IMR-90 (cell line): ENCODE data around the gene DSCAM. TPM values are rescaled to one million over a fixed set of nuclear protein-coding genes. Genes with fewer than 3 reads are reported as not detected.

ENCODE experiments used
- ATAC-seq: fragments of 200-7000 bp; cut with Tn5 transposase; 2 replicates; pipeline ENCODE4 v1.9.1; 2020; ENCODE audit warnings: low read depth, mild to moderate bottlenecking, moderate library complexity
- BruUV-seq: library from RNA; stranded (reverse); fragments of 400-500 nt; replicated peaks from 2 replicates; lab custom pipeline; 2021; lab: Mats Ljungman, UMichigan
- CTCF ChIA-PET: fragments of 300-600 bp; formaldehyde crosslinking; extraction: SDS; loops from one replicate; lab custom pipeline; 2021; ENCODE audit warnings: antibody characterized with exemption; lab: Yijun Ruan, JAX
- POLR2A ChIA-PET: fragments of 300-600 bp; sonication (Branson Sonifier 250); formaldehyde crosslinking; loops from one replicate; lab custom pipeline; 2022; ENCODE audit warnings: antibody characterized with exemption; ENCODE audit not compliant: unreplicated experiment; lab: Charles Lee
- DNase-seq: peaks from one replicate; pipeline ENCODE4 v3.0.0; 2013
- H2AFZ ChIP-seq: replicated peaks from 2 replicates; pipeline ENCODE3; 2013; ENCODE audit warnings: low read length, mild to moderate bottlenecking; ENCODE audit not compliant: poor library complexity
- H2AK5ac ChIP-seq: 2 replicates; pipeline ENCODE4 v1.6.1; 2013; ENCODE audit warnings: low read depth, low read length, inconsistent platforms
- H2AK9ac ChIP-seq: replicated peaks from 2 replicates; pipeline ENCODE3; 2013; ENCODE audit warnings: mild to moderate bottlenecking, low read depth, low read length, moderate library complexity; ENCODE audit not compliant: poor library complexity
- H2BK120ac ChIP-seq: 2 replicates; pipeline ENCODE4 v1.6.1; 2013; ENCODE audit warnings: low read depth, low read length, inconsistent platforms
- H2BK15ac ChIP-seq: 3 replicates; pipeline ENCODE4 v1.6.1; 2013; ENCODE audit warnings: low read depth, low read length, inconsistent platforms
- H2BK20ac ChIP-seq: 2 replicates; pipeline ENCODE4 v1.6.1; 2013; ENCODE audit warnings: low read depth, mild to moderate bottlenecking, inconsistent platforms, low read length, moderate library complexity
- H2BK5ac ChIP-seq: 2 replicates; pipeline ENCODE4 v1.6.1; 2013; ENCODE audit warnings: mild to moderate bottlenecking, low read depth, low read length, inconsistent platforms; ENCODE audit not compliant: poor library complexity, severe bottlenecking
- H3K14ac ChIP-seq: replicated peaks from 2 replicates; pipeline ENCODE4 v1.6.1; 2013; ENCODE audit warnings: low read depth, low read length, inconsistent platforms
- H3K18ac ChIP-seq: 2 replicates; pipeline ENCODE4 v1.6.1; 2013; ENCODE audit warnings: low read depth, low read length, control low read depth
- H3K23ac ChIP-seq: 2 replicates; pipeline ENCODE4 v1.6.1; 2013; ENCODE audit warnings: low read depth, low read length, inconsistent platforms
- H3K27ac ChIP-seq: 2 replicates; pipeline ENCODE4 v1.5.1; 2013; ENCODE audit warnings: mild to moderate bottlenecking, control low read depth, low read length; ENCODE audit not compliant: insufficient read depth
- H3K27me3 ChIP-seq: 2 replicates; pipeline ENCODE4 v1.6.1; 2013; ENCODE audit warnings: low read length; ENCODE audit not compliant: control insufficient read depth, insufficient read depth
- H3K36me3 ChIP-seq: 2 replicates; pipeline ENCODE4 v1.6.1; 2013; ENCODE audit warnings: low read length, mixed read lengths; ENCODE audit not compliant: control insufficient read depth, insufficient read depth
- H3K4ac ChIP-seq: 2 replicates; pipeline ENCODE4 v1.6.1; 2013; ENCODE audit warnings: low read depth, low read length, inconsistent platforms
- H3K4me1 ChIP-seq: 2 replicates; pipeline ENCODE4 v1.6.1; 2013; ENCODE audit warnings: low read length, mixed read lengths; ENCODE audit not compliant: control insufficient read depth, insufficient read depth
- H3K4me2 ChIP-seq: 2 replicates; pipeline ENCODE4 v1.6.1; 2013; ENCODE audit warnings: low read depth, mild to moderate bottlenecking, control low read depth, low read length, moderate library complexity
- H3K4me3 ChIP-seq: 2 replicates; pipeline ENCODE4 v1.5.1; 2013; ENCODE audit warnings: low read depth, mild to moderate bottlenecking, control low read depth, low read length, moderate library complexity; ENCODE audit not compliant: insufficient read depth
- H3K56ac ChIP-seq: 2 replicates; pipeline ENCODE4 v1.6.1; 2013; ENCODE audit warnings: low read length, inconsistent platforms; ENCODE audit not compliant: insufficient read depth; ENCODE audit errors: extremely low read depth
- H3K79me1 ChIP-seq, 2 experiments: 2 replicates each; pipeline ENCODE4 v1.6.1; 2013; ENCODE audit warnings: low read length in 2 of 2, inconsistent platforms in 1 of 2, low read depth in 1 of 2
- H3K9ac ChIP-seq: 2 replicates; pipeline ENCODE4 v1.6.1; 2013; ENCODE audit warnings: low read depth, low read length, control low read depth
- H3K9me1 ChIP-seq: 2 replicates; pipeline ENCODE4 v1.6.1; 2013; ENCODE audit warnings: low read length, inconsistent platforms; ENCODE audit not compliant: insufficient read depth
- H3K9me3 ChIP-seq: 2 replicates; pipeline ENCODE4 v1.6.1; 2013; ENCODE audit warnings: low read length; ENCODE audit not compliant: control insufficient read depth, insufficient read depth
- H4K20me1 ChIP-seq: 2 replicates; pipeline ENCODE4 v1.6.1; 2013; ENCODE audit warnings: low read length, inconsistent platforms; ENCODE audit not compliant: insufficient read depth
- H4K5ac ChIP-seq: 2 replicates; pipeline ENCODE4 v1.6.1; 2013; ENCODE audit warnings: mild to moderate bottlenecking, low read depth, low read length, control low read depth
- H4K8ac ChIP-seq, 2 experiments: 2 replicates each; pipeline ENCODE4 v1.6.1; 2013; ENCODE audit warnings: low read depth in 2 of 2, low read length in 2 of 2, control low read depth in 1 of 2, inconsistent platforms in 1 of 2
- H4K91ac ChIP-seq: 2 replicates; pipeline ENCODE4 v1.6.1; 2013; ENCODE audit warnings: low read depth, low read length, inconsistent platforms; ENCODE audit not compliant: insufficient read depth
- BHLHE40 ChIP-seq: fragments of 150-350 bp; IDR thresholded peaks from 2 replicates; pipeline ENCODE4 v1.6.1; 2016; ENCODE audit warnings: mild to moderate bottlenecking, low read depth, low read length
- CEBPB ChIP-seq: IDR thresholded peaks from 2 replicates; pipeline ENCODE4 v1.6.1; 2012; ENCODE audit warnings: low read depth, low read length, improper control_type of control experiment
- CHD1 ChIP-seq: IDR thresholded peaks from 2 replicates; pipeline ENCODE4 v1.6.1; 2012; ENCODE audit warnings: low read depth, low read length, improper control_type of control experiment
- CTCF ChIP-seq: conservative IDR thresholded peaks from 2 replicates; pipeline ENCODE4 v1.5.1; 2012; ENCODE audit warnings: mild to moderate bottlenecking, low read depth, low read length, improper control_type of control experiment
- ELK1 ChIP-seq: fragments of 150-350 bp; IDR thresholded peaks from 2 replicates; pipeline ENCODE4 v1.6.1; 2016; ENCODE audit warnings: low read depth, mild to moderate bottlenecking, low read length, moderate library complexity, borderline replicate concordance
- FOS ChIP-seq: fragments of 150-350 bp; IDR thresholded peaks from 2 replicates; pipeline ENCODE4 v1.6.1; 2016; ENCODE audit warnings: low read depth, low read length
- MAFK ChIP-seq: IDR thresholded peaks from 2 replicates; pipeline ENCODE4 v1.6.1; 2012; ENCODE audit warnings: low read depth, low read length, improper control_type of control experiment
- MAZ ChIP-seq: IDR thresholded peaks from 2 replicates; pipeline ENCODE4 v1.6.1; 2012; ENCODE audit warnings: low read depth, mild to moderate bottlenecking, low read length, improper control_type of control experiment, moderate library complexity, borderline replicate concordance
- MXI1 ChIP-seq: IDR thresholded peaks from 2 replicates; pipeline ENCODE4 v1.6.1; 2012; ENCODE audit warnings: low read depth, mild to moderate bottlenecking, low read length, moderate library complexity, borderline replicate concordance
- NFE2L2 ChIP-seq: fragments of 150-350 bp; IDR thresholded peaks from 2 replicates; pipeline ENCODE4 v1.6.1; 2016; ENCODE audit warnings: low read depth, mild to moderate bottlenecking, low read length
- POLR2A ChIP-seq: IDR thresholded peaks from 2 replicates; pipeline ENCODE4 v1.6.1; 2012; ENCODE audit warnings: mild to moderate bottlenecking, low read depth, low read length
- RAD21 ChIP-seq: IDR thresholded peaks from 2 replicates; pipeline ENCODE4 v1.6.1; 2012; ENCODE audit warnings: low read length, improper control_type of control experiment
- RCOR1 ChIP-seq: IDR thresholded peaks from 2 replicates; pipeline ENCODE4 v1.6.1; 2012; ENCODE audit warnings: mild to moderate bottlenecking, low read length, improper control_type of control experiment; ENCODE audit not compliant: insufficient replicate concordance
- RFX5 ChIP-seq: IDR thresholded peaks from 2 replicates; pipeline ENCODE4 v1.8.0; 2012; ENCODE audit warnings: low read depth, mild to moderate bottlenecking, low read length, moderate library complexity
- SMC3 ChIP-seq: fragments of 150-350 bp; IDR thresholded peaks from 2 replicates; pipeline ENCODE4 v1.6.1; 2016; ENCODE audit warnings: low read depth, mild to moderate bottlenecking, antibody characterized with exemption, low read length, moderate library complexity
- USF2 ChIP-seq: fragments of 150-350 bp; IDR thresholded peaks from 2 replicates; pipeline ENCODE4 v1.6.1; 2017; ENCODE audit warnings: mild to moderate bottlenecking, antibody characterized with exemption, low read length, low read depth
- WGBS, 2 experiments: methylation state at CpG; one replicate each; pipeline versions ENCODE4 v1.1.5 to v1.1.7; 2013; ENCODE audit warnings: missing lambda C conversion rate in 2 of 2; ENCODE audit not compliant: insufficient read length in 1 of 2; ENCODE audit errors: extremely low coverage in 2 of 2; 5-methylcytosine and 5-hydroxymethylcytosine counted together
- dilution Hi-C: fragments of 300-500 bp; cut with HindIII; formaldehyde crosslinking; loops from one replicate; pipeline ENCODE4 v1.14.3; 2018; ENCODE audit warnings: low sequenced_read_pairs; ENCODE audit not compliant: unreplicated experiment
- in situ Hi-C: fragments of 300-500 bp; cut with MboI; formaldehyde crosslinking; loops from 3 replicates; pipeline ENCODE4 v1.14.3; 2019; ENCODE audit warnings: low sequenced_read_pairs, inconsistent platforms, mixed read lengths
- intact Hi-C: fragments of 100-400 bp; cut with micrococcal nuclease; formaldehyde crosslinking; loops from 2 replicates; pipeline ENCODE4 v1.10.0; 2022
- polyA plus RNA-seq, 3 experiments: library from polyadenylated mRNA; depleted of rRNA; stranded (reverse); fragments of >200 nt; gene quantifications; 2 replicates each; pipeline ENCODE4 v1.2.3, GENCODE V29; 2012; ENCODE audit warnings: low replicate concordance in 1 of 3
- total RNA-seq: library from RNA; depleted of rRNA; stranded (reverse); fragments of >200 nt; gene quantifications from 2 replicates; pipeline ENCODE4 v1.2.3, GENCODE V29; 2012

DSCAM gene
- total and polyA plus RNA-seq, 2 of the 4 experiments (the other 2 are of a cell fraction) = under 0.01 to 0.02 TPM

- intact Hi-C loops (no loop called here), in situ Hi-C loops (no loop called here), dilution Hi-C loops (no loop called here)
- H3K14ac ChIP-seq = no peak overlapping the region
- H3K4me2 ChIP-seq = no peak overlapping the region
- no peak overlapping the region for H2BK20ac ChIP-seq
- BruUV-seq = no TSS peak
- no peak overlapping the region for H4K8ac ChIP-seq
- H2BK5ac ChIP-seq = no peak overlapping the region
- no peaks in the 10 kb centered on the region for H3K79me1 ChIP-seq
- H2AFZ ChIP-seq = no peak overlapping the region
- H3K27me3 ChIP-seq = no peaks in the 10 kb centered on the region
- H3K9me3 ChIP-seq = peaks cover 4% of the 10 kb centered on the region; the same call in 1 of the 2 replicates
- no peaks in the 10 kb centered on the region for H3K4me1 ChIP-seq
- no peak overlapping the region for H2BK15ac ChIP-seq
- H3K18ac ChIP-seq = no peak overlapping the region
- WGBS, 2 experiments = no CpG with 5 or more reads among the region's 1 CpG
- ATAC-seq = no peak
- no peak overlapping the region for H3K4me3 ChIP-seq
- ChIA-PET CTCF (no interaction called here), POLR2A (no interaction called here)
- DNase-seq = no peak
- no peaks in the 10 kb centered on the region for H4K20me1 ChIP-seq
- no peak overlapping the region for H3K9ac ChIP-seq
- no peak overlapping the region for H3K23ac ChIP-seq
- no peak overlapping the region for H4K5ac ChIP-seq
- no peaks in the 10 kb centered on the region for H3K36me3 ChIP-seq
- no peak overlapping the region for H2BK120ac ChIP-seq
- H4K91ac ChIP-seq = no peak overlapping the region
- no peak for TF ChIP-seq RCOR1
- no peak for TF ChIP-seq MAZ
- TF ChIP-seq MAFK = no peak
- no peak for TF ChIP-seq RFX5
- TF ChIP-seq BHLHE40 = no peak
- no peak for TF ChIP-seq CTCF
- no peak for TF ChIP-seq CEBPB
- no peak for TF ChIP-seq FOS
- no peak for TF ChIP-seq NFE2L2
- no peak for TF ChIP-seq POLR2A
- no peak for TF ChIP-seq ELK1
- TF ChIP-seq USF2 = no peak
- no peak for TF ChIP-seq RAD21
- TF ChIP-seq MXI1 = no peak
- TF ChIP-seq CHD1 = no peak
- no peak for TF ChIP-seq SMC3
- H2AK9ac ChIP-seq = no peak overlapping the region
- H2AK5ac ChIP-seq = no peak overlapping the region
- H3K4ac ChIP-seq = no peak overlapping the region
- H3K56ac ChIP-seq = no peak overlapping the region
- no peaks in the 10 kb centered on the region for H3K9me1 ChIP-seq
- no peak overlapping the region for H3K27ac ChIP-seq
Observed at GRCh38 chr21:40556442-40556968, 290.5 kb downstream of the DSCAM start.
